HepG2 (cell line): ENCODE data around the gene ZFP36L2. TPM values are rescaled to one million over a fixed set of nuclear protein-coding genes. Genes with fewer than 3 reads are reported as not detected.

Source experiments
- FOSL2 ChIP-seq: sonication (generic); formaldehyde crosslinking; IDR thresholded peaks from 2 replicates; pipeline ENCODE4 v1.4.0; 2020; ENCODE audit warnings: missing genetic modification reagents
- MYNN ChIP-seq: sonication (generic); formaldehyde crosslinking; IDR thresholded peaks from 2 replicates; pipeline ENCODE4 v1.4.0; 2020; ENCODE audit warnings: mild to moderate bottlenecking, low read depth, missing genetic modification reagents
- PRMT3 ChIP-seq: sonication (generic); formaldehyde crosslinking; IDR thresholded peaks from 2 replicates; pipeline ENCODE4 v1.8.1; 2022; ENCODE audit warnings: low read depth, mild to moderate bottlenecking, moderate library complexity, missing genetic modification reagents, borderline replicate concordance
- SP5 ChIP-seq: IDR thresholded peaks from 2 replicates; pipeline ENCODE4 v1.6.1; 2016; ENCODE audit warnings: low read depth, borderline replicate concordance
- ZNF232 ChIP-seq: sonication (generic); formaldehyde crosslinking; IDR thresholded peaks from 2 replicates; pipeline ENCODE4 v1.4.0; 2020; ENCODE audit warnings: missing genetic modification reagents, borderline replicate concordance
- ZNF703 ChIP-seq: sonication (generic); formaldehyde crosslinking; IDR thresholded peaks from 2 replicates; pipeline ENCODE4 v1.5.1; 2020; ENCODE audit warnings: missing genetic modification reagents, mild to moderate bottlenecking, moderate library complexity, borderline replicate concordance
- ZNF709 ChIP-seq: sonication (generic); formaldehyde crosslinking; IDR thresholded peaks from 2 replicates; pipeline ENCODE4 v1.5.0; 2020; ENCODE audit warnings: mild to moderate bottlenecking, missing genetic modification reagents
- ZNF850 ChIP-seq: sonication (generic); formaldehyde crosslinking; conservative IDR thresholded peaks from 2 replicates; pipeline ENCODE4 v1.9.0; 2021; ENCODE audit warnings: mild to moderate bottlenecking, missing genetic modification reagents
- polyA plus RNA-seq, 8 experiments: library from polyadenylated mRNA; depleted of rRNA in 3 of 8; stranded (reverse) in 7 of 8; unstranded in 1 of 8; fragments of >200 nt; fragmentation: Illumina TruSeq in 4 of 8; extraction: Trizol in 4 of 8; gene quantifications; 2 replicates each; pipeline versions ENCODE4 v1.2.1 to v1.2.3, GENCODE V29; 2011 to 2016; ENCODE audit warnings: low read depth in 4 of 8, missing spikeins in 1 of 8, mixed read lengths in 1 of 8; ENCODE audit not compliant: insufficient read depth in 1 of 8
- total RNA-seq, 5 experiments: library from RNA; depleted of rRNA; stranded (reverse); fragments of >200 nt; fragmentation: Illumina TruSeq; extraction: Trizol; gene quantifications; 2 replicates each; pipeline ENCODE4 v1.2.3, GENCODE V29; 2016; ENCODE audit warnings: low read depth in 1 of 5
- TF ChIP-seq, protein P1 (sequence below), 2 experiments: fragments of 450-650 bp in 1 of 2; sonication (generic) in 1 of 2; formaldehyde crosslinking in 1 of 2; IDR thresholded peaks; 2 replicates each; pipeline versions ENCODE4 v1.6.1 to v1.8.0; 2016 to 2022; ENCODE audit warnings: antibody characterized with exemption in 1 of 2, mild to moderate bottlenecking in 1 of 2, missing genetic modification reagents in 1 of 2
- TF ChIP-seq, protein P2 (sequence below): IDR thresholded peaks from 2 replicates; pipeline ENCODE4 v1.6.1; 2012; ENCODE audit warnings: inconsistent platforms
- TF ChIP-seq, protein P3 (sequence below): sonication (generic); formaldehyde crosslinking; IDR thresholded peaks from 2 replicates; pipeline ENCODE4 v1.5.0; 2020; ENCODE audit warnings: missing genetic modification reagents, mild to moderate bottlenecking, borderline replicate concordance
- TF ChIP-seq, protein P4 (sequence below): IDR thresholded peaks from 2 replicates; pipeline ENCODE4 v1.6.1; 2016; ENCODE audit warnings: control low read depth
- TF ChIP-seq, protein P5 (sequence below): sonication (generic); formaldehyde crosslinking; IDR thresholded peaks from 2 replicates; pipeline ENCODE4 v1.9.0; 2022; ENCODE audit warnings: low read depth, missing genetic modification reagents

The ZFP36L2 gene
- total and polyA plus RNA-seq, 2 of the 13 experiments (the other 11 are each of a cell fraction or from before 2014, with no cell fraction given): 11.2 to 21.8 TPM

DNA sequence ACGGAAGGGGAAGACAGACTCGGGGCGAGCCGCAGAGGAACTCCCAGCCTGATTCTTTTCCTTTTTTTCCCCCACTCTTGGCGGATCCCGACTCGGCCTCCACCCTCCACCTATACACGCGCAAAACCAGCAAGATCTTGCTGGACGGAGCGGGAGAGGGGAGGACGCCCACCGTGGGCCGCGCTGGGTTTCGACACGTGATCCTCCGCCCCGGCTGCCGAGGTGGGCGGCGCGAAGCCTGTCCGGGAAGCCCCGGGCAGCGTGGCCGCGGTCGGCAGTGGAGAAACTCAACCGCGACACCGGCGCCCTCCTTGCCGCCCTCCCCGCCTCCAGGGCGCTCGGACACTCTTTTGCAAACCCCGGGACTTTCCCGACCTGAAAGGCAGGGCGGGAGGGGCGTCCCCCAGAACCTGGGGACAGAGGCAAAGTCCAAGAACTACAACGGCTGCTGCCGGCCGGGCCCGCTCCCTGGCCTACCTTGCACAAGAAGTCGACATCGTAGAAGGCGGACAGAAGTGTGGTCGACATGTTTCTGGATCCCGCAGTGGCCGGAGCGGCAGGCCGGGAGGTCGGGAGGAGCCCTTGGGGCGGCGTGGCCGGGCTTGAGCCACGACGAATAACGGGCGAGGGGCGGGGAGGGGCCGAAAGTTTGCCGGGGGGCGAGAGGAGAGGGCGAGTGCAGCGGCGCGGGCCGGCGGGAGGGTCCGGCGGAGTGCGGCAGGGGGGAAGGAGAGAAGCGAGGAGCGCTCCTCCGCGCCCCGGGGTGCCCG lies 433 bp downstream of the ZFP36L2 start (continued):
- TF ChIP-seq, protein P1, sequence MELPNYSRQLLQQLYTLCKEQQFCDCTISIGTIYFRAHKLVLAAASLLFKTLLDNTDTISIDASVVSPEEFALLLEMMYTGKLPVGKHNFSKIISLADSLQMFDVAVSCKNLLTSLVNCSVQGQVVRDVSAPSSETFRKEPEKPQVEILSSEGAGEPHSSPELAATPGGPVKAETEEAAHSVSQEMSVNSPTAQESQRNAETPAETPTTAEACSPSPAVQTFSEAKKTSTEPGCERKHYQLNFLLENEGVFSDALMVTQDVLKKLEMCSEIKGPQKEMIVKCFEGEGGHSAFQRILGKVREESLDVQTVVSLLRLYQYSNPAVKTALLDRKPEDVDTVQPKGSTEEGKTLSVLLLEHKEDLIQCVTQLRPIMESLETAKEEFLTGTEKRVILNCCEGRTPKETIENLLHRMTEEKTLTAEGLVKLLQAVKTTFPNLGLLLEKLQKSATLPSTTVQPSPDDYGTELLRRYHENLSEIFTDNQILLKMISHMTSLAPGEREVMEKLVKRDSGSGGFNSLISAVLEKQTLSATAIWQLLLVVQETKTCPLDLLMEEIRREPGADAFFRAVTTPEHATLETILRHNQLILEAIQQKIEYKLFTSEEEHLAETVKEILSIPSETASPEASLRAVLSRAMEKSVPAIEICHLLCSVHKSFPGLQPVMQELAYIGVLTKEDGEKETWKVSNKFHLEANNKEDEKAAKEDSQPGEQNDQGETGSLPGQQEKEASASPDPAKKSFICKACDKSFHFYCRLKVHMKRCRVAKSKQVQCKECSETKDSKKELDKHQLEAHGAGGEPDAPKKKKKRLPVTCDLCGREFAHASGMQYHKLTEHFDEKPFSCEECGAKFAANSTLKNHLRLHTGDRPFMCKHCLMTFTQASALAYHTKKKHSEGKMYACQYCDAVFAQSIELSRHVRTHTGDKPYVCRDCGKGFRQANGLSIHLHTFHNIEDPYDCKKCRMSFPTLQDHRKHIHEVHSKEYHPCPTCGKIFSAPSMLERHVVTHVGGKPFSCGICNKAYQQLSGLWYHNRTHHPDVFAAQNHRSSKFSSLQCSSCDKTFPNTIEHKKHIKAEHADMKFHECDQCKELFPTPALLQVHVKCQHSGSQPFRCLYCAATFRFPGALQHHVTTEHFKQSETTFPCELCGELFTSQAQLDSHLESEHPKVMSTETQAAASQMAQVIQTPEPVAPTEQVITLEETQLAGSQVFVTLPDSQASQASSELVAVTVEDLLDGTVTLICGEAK (IDR thresholded peaks at IDR 0.05): no peak
- TF ChIP-seq, protein P1 (CRISPR knock-in tag; IDR thresholded peaks at IDR 0.05): peak; percentile 28; the same call in 1 of the 2 replicates
- TF ChIP-seq FOSL2 (CRISPR knock-in tag): peak; percentile 32; the same call in 1 of the 2 replicates
- TF ChIP-seq ZNF850 (CRISPR knock-in tag): no peak
- TF ChIP-seq PRMT3 (CRISPR knock-in tag): no peak; the same call in none of the 2 replicates
- TF ChIP-seq, protein P2, sequence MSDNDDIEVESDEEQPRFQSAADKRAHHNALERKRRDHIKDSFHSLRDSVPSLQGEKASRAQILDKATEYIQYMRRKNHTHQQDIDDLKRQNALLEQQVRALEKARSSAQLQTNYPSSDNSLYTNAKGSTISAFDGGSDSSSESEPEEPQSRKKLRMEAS: no peak
- no peak; the same call in 1 of the 2 replicates for TF ChIP-seq MYNN
- TF ChIP-seq, protein P3, sequence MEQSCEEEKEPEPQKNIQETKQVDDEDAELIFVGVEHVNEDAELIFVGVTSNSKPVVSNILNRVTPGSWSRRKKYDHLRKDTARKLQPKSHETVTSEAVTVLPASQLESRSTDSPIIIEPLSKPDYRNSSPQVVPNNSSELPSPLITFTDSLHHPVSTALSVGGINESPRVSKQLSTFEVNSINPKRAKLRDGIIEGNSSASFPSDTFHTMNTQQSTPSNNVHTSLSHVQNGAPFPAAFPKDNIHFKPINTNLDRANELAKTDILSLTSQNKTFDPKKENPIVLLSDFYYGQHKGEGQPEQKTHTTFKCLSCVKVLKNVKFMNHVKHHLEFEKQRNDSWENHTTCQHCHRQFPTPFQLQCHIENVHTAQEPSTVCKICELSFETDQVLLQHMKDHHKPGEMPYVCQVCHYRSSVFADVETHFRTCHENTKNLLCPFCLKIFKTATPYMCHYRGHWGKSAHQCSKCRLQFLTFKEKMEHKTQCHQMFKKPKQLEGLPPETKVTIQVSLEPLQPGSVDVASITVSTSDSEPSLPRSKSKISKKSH (CRISPR knock-in tag): peak; percentile 62
- no peak; the same call in 1 of the 2 replicates for TF ChIP-seq ZNF232
- TF ChIP-seq, protein P4, sequence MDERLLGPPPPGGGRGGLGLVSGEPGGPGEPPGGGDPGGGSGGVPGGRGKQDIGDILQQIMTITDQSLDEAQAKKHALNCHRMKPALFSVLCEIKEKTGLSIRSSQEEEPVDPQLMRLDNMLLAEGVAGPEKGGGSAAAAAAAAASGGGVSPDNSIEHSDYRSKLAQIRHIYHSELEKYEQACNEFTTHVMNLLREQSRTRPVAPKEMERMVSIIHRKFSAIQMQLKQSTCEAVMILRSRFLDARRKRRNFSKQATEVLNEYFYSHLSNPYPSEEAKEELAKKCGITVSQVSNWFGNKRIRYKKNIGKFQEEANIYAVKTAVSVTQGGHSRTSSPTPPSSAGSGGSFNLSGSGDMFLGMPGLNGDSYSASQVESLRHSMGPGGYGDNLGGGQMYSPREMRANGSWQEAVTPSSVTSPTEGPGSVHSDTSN (CRISPR knock-in tag): no peak
- TF ChIP-seq ZNF709 (CRISPR knock-in tag): peak; percentile 66
- TF ChIP-seq, protein P5, sequence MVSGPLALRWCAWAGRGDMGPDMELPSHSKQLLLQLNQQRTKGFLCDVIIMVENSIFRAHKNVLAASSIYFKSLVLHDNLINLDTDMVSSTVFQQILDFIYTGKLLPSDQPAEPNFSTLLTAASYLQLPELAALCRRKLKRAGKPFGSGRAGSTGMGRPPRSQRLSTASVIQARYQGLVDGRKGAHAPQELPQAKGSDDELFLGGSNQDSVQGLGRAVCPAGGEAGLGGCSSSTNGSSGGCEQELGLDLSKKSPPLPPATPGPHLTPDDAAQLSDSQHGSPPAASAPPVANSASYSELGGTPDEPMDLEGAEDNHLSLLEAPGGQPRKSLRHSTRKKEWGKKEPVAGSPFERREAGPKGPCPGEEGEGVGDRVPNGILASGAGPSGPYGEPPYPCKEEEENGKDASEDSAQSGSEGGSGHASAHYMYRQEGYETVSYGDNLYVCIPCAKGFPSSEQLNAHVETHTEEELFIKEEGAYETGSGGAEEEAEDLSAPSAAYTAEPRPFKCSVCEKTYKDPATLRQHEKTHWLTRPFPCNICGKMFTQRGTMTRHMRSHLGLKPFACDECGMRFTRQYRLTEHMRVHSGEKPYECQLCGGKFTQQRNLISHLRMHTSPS (CRISPR knock-in tag): peak; percentile 63; the same call in 1 of the 2 replicates
- TF ChIP-seq ZNF703 (CRISPR knock-in tag): no peak
- no peak; the same call in 1 of the 2 replicates for TF ChIP-seq SP5 (CRISPR knock-in tag)
